ENCODE results near the gene RPE. TPM values are rescaled to one million over a fixed set of nuclear protein-coding genes. Genes with fewer than 3 reads are reported as not detected.

The RPE gene
- total RNA-seq, 1 donor from 2014 or later, result 61.4 TPM

- peaks cover 2% of the 10 kb centered on the region for H3K4me1 Mint-ChIP-seq
- no peak overlapping the region for H3K27ac Mint-ChIP-seq
- no peaks in the 10 kb centered on the region for H3K27me3 Mint-ChIP-seq
- H3K36me3 Mint-ChIP-seq (ENCODE audit: low read depth), result peaks cover 48% of the 10 kb centered on the region
- intact Hi-C loops (cut with micrococcal nuclease), result no loop called here
- no peak overlapping the region for H3K4me3 Mint-ChIP-seq
- H3K9me3 Mint-ChIP-seq, result no peaks in the 10 kb centered on the region
- DNase-seq, result no peak
Measured at GRCh38 chr2:210020138-210020537, 17.7 kb downstream of the RPE start.

GRCh38 chr2:210022824-210023223 is 20.4 kb downstream of the RPE start:
- intact Hi-C loops (cut with micrococcal nuclease), result no loop called here
- Mint-ChIP-seq H3K9me3 (no peaks in the 10 kb centered on the region), H3K36me3 (ENCODE audit: low read depth) (peaks cover 38% of the 10 kb centered on the region), H3K4me3 (no peak overlapping the region), H3K4me1 (no peaks in the 10 kb centered on the region), H3K27me3 (no peaks in the 10 kb centered on the region), H3K27ac (no peak overlapping the region)
- DNase-seq, result no peak

- H3K27ac Mint-ChIP-seq, result no peak overlapping the region
- H3K9me3 Mint-ChIP-seq, result no peaks in the 10 kb centered on the region
- H3K27me3 Mint-ChIP-seq, result no peaks in the 10 kb centered on the region
- no peak overlapping the region for H3K4me3 Mint-ChIP-seq
- DNase-seq, result no peak
- peaks cover 20% of the 10 kb centered on the region for H3K36me3 Mint-ChIP-seq (ENCODE audit: low read depth)
- H3K4me1 Mint-ChIP-seq, result no peaks in the 10 kb centered on the region
- intact Hi-C loops (cut with micrococcal nuclease), result no loop called here
Measured at GRCh38 chr2:210027608-210028007, 25.2 kb downstream of the RPE start.

GRCh38 chr2:210028178-210028577 is 25.7 kb downstream of the RPE start:
- Mint-ChIP-seq H3K9me3 (no peaks in the 10 kb centered on the region), H3K36me3 (ENCODE audit: low read depth) (peaks cover 16% of the 10 kb centered on the region), H3K4me1 (no peaks in the 10 kb centered on the region), H3K27ac (no peak overlapping the region), H3K27me3 (no peaks in the 10 kb centered on the region), H3K4me3 (no peak overlapping the region)
- intact Hi-C loops (cut with micrococcal nuclease), result no loop called here
- no peak for DNase-seq

GRCh38 chr2:210034087-210034683 is 31.7 kb downstream of the RPE start:
- Mint-ChIP-seq H3K4me3 (no peak overlapping the region), H3K4me1 (peaks cover 2% of the 10 kb centered on the region), H3K9me3 (no peaks in the 10 kb centered on the region), H3K27ac (no peak overlapping the region), H3K36me3 (ENCODE audit: low read depth) (peaks cover 6% of the 10 kb centered on the region), H3K27me3 (no peaks in the 10 kb centered on the region)
- intact Hi-C loops (cut with micrococcal nuclease), result no loop called here
- no peak for DNase-seq

- Mint-ChIP-seq H3K36me3 (ENCODE audit: low read depth) (peaks cover 4% of the 10 kb centered on the region), H3K9me3 (no peaks in the 10 kb centered on the region)
- intact Hi-C loops (cut with micrococcal nuclease), result no loop called here
Measured at GRCh38 chr2:210035679-210036078, 33.2 kb downstream of the RPE start.

GRCh38 chr2:210038078-210038477 is 35.6 kb downstream of the RPE start:
- DNase-seq, result no peak
- intact Hi-C loops (cut with micrococcal nuclease), result no loop called here
- H3K27me3 Mint-ChIP-seq, result no peaks in the 10 kb centered on the region
- H3K4me1 Mint-ChIP-seq, result peaks cover 2% of the 10 kb centered on the region
- H3K9me3 Mint-ChIP-seq, result no peaks in the 10 kb centered on the region
- H3K36me3 Mint-ChIP-seq (ENCODE audit: low read depth), result peaks cover 2% of the 10 kb centered on the region
- H3K27ac Mint-ChIP-seq, result no peak overlapping the region
- H3K4me3 Mint-ChIP-seq, result no peak overlapping the region

More at GRCh38 chr2:210035679-210036078, 33.2 kb downstream of the RPE start:
- no peak for DNase-seq
- H3K4me1 Mint-ChIP-seq, result peaks cover 2% of the 10 kb centered on the region
- no peak overlapping the region for H3K4me3 Mint-ChIP-seq
- H3K27ac Mint-ChIP-seq, result no peak overlapping the region
- no peaks in the 10 kb centered on the region for H3K27me3 Mint-ChIP-seq

- no peaks in the 10 kb centered on the region for H3K4me1 Mint-ChIP-seq
- no peaks in the 10 kb centered on the region for H3K9me3 Mint-ChIP-seq
- no peaks in the 10 kb centered on the region for H3K27me3 Mint-ChIP-seq
- no peak for DNase-seq
- no peak overlapping the region for H3K4me3 Mint-ChIP-seq
- no peak overlapping the region for H3K27ac Mint-ChIP-seq
- intact Hi-C loops (cut with micrococcal nuclease), result no loop called here
- H3K36me3 Mint-ChIP-seq (ENCODE audit: low read depth), result peaks cover 8% of the 10 kb centered on the region
Measured at GRCh38 chr2:210046851-210047500, 44.5 kb downstream of the RPE start.

GRCh38 chr2:210049831-210050230 is 47.4 kb downstream of the RPE start:
- Mint-ChIP-seq H3K4me1 (no peaks in the 10 kb centered on the region), H3K27me3 (no peaks in the 10 kb centered on the region), H3K4me3 (no peak overlapping the region), H3K27ac (no peak overlapping the region), H3K9me3 (no peaks in the 10 kb centered on the region), H3K36me3 (ENCODE audit: low read depth) (peaks cover 8% of the 10 kb centered on the region)
- intact Hi-C loops (cut with micrococcal nuclease), result no loop called here
- no peak for DNase-seq

GRCh38 chr2:210050885-210051284 is 48.4 kb downstream of the RPE start:
- no peaks in the 10 kb centered on the region for H3K27me3 Mint-ChIP-seq
- no peak overlapping the region for H3K4me3 Mint-ChIP-seq
- peaks cover 4% of the 10 kb centered on the region for H3K36me3 Mint-ChIP-seq (ENCODE audit: low read depth)
- no peak overlapping the region for H3K27ac Mint-ChIP-seq
- peaks cover 4% of the 10 kb centered on the region for H3K9me3 Mint-ChIP-seq
- no peaks in the 10 kb centered on the region for H3K4me1 Mint-ChIP-seq
- no peak for DNase-seq
- intact Hi-C loops (cut with micrococcal nuclease), result no loop called here

- Mint-ChIP-seq H3K9me3 (peaks cover 4% of the 10 kb centered on the region), H3K36me3 (ENCODE audit: low read depth) (no peaks in the 10 kb centered on the region), H3K4me3 (no peak overlapping the region), H3K27me3 (no peaks in the 10 kb centered on the region), H3K4me1 (no peaks in the 10 kb centered on the region), H3K27ac (no peak overlapping the region)
- intact Hi-C loops (cut with micrococcal nuclease), result no loop called here
- DNase-seq, result no peak
Measured at GRCh38 chr2:210054696-210055095, 52.3 kb downstream of the RPE start.

- intact Hi-C loops (cut with micrococcal nuclease), result no loop called here
- peaks cover 4% of the 10 kb centered on the region for H3K9me3 Mint-ChIP-seq
- DNase-seq, result no peak
- no peak overlapping the region for H3K27ac Mint-ChIP-seq
- H3K27me3 Mint-ChIP-seq, result no peaks in the 10 kb centered on the region
- H3K4me1 Mint-ChIP-seq, result no peaks in the 10 kb centered on the region
- H3K36me3 Mint-ChIP-seq (ENCODE audit: low read depth), result no peaks in the 10 kb centered on the region
- no peak overlapping the region for H3K4me3 Mint-ChIP-seq
Measured at GRCh38 chr2:210055825-210056224, 53.4 kb downstream of the RPE start.

GRCh38 chr2:210063306-210063705 is 60.9 kb downstream of the RPE start:
- Mint-ChIP-seq H3K4me3 (no peak overlapping the region), H3K9me3 (no peaks in the 10 kb centered on the region), H3K27ac (no peak overlapping the region), H3K4me1 (no peaks in the 10 kb centered on the region), H3K27me3 (no peaks in the 10 kb centered on the region), H3K36me3 (ENCODE audit: low read depth) (no peaks in the 10 kb centered on the region)
- no peak for DNase-seq
- intact Hi-C loops (cut with micrococcal nuclease), result no loop called here

All from activated CD4-positive, alpha-beta T cell treated with anti-CD3 and anti-CD28 coated beads, Interleukin-2, amount 10 ng/mL, durations not matched to agents 24 days and 14 days (primary cell).